Endometrial microvascular endothelial cells (primary cell): ENCODE measurements around the gene BMP6. TPM values are rescaled to one million over a fixed set of nuclear protein-coding genes. Genes with fewer than 3 reads are reported as not detected.

Source experiments
- in situ Hi-C: cut with HindIII; loops from 2 replicates; pipeline ENCODE4 v1.10.0; 2017; ENCODE audit warnings: low sequenced_read_pairs, low pct_unique_long_range_greater_than_20kb; ENCODE audit errors: inconsistent ontology term
- total RNA-seq: library from RNA; depleted of rRNA; stranded (reverse); fragments of >200 nt; gene quantifications from one replicate; pipeline ENCODE4 v1.2.3, GENCODE V29; 2015; ENCODE audit errors: inconsistent ontology term

The BMP6 gene
- total RNA-seq, 1 donor from 2014 or later = 66.6 TPM

- in situ Hi-C loops = no loop called here
Measured at GRCh38 chr6:7706269-7706668, 19.6 kb upstream of the BMP6 start.

- in situ Hi-C loops = no loop called here
Measured at GRCh38 chr6:7707787-7708186, 18.1 kb upstream of the BMP6 start.

- in situ Hi-C loops = no loop called here
Measured at GRCh38 chr6:7719364-7719850, 6.5 kb upstream of the BMP6 start.

- in situ Hi-C loops = loop anchor here (10.0 kb wide), 1 partner anchor 284 kb away; no protein-coding TSS in a partner anchor
Measured at GRCh38 chr6:7720346-7720745, 5.6 kb upstream of the BMP6 start.

GRCh38 chr6:7721649-7722048, 4.2 kb upstream of the BMP6 start:
- in situ Hi-C loops = loop anchor here (10.0 kb wide), 1 partner anchor 283 kb away; no protein-coding TSS in a partner anchor

DNA sequence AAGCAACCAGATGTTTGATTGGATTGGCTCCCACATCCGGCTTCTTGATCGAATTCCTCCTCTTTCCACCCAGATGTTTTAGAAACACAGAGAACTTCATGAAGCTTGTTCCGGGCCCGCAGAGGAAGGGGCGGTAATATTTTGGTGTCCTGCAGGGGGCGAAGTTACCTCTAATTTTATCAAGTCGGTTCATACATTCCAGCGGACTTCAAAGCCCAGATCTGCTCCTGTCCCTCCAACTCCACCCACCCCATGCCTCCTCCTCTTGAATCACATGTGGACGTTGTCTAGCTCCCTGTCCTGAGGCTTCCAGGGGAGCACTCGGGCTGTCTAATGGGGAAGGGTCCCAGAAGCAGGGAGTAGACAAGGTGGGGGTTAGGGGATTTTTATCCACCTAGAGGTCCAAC, 2.9 kb upstream of the BMP6 start:
- in situ Hi-C loops = loop anchor here (10.0 kb wide), 1 partner anchor 282 kb away; no protein-coding TSS in a partner anchor

DNA sequence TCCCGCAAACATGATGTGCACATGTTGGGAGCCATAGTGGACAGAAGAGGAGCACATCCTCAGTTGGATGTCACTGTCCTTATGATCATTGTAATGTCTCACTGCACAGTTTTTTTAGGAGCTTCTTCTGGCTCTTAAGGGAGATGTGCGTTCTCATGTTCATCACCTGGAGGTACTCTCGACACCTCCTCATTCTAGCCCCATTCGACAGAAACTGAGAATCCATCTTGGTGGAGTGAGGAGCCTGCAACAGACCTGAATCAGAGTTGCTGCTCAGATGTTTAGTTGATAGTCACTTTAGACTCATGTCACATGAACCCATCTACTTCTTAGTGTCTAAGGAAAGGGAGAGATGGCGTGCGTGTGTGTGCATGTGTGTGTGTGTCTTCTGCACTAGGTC, 2.3 kb upstream of the BMP6 start:
- in situ Hi-C loops = loop anchor here (10.0 kb wide), 1 partner anchor 281 kb away; no protein-coding TSS in a partner anchor

GRCh38 chr6:7725412-7725811, 487 bp upstream of the BMP6 start:
- in situ Hi-C loops = loop anchor here (10.0 kb wide), 1 partner anchor 279 kb away; no protein-coding TSS in a partner anchor

GRCh38 chr6:7726416-7727085, 652 bp downstream of the BMP6 start:
- in situ Hi-C loops = loop anchor here (10.0 kb wide), 1 partner anchor 278 kb away; no protein-coding TSS in a partner anchor

GRCh38 chr6:7727086-7727945, 1.4 kb downstream of the BMP6 start:
- in situ Hi-C loops = loop anchor here (10.0 kb wide), 1 partner anchor 277 kb away; no protein-coding TSS in a partner anchor

- in situ Hi-C loops = loop anchor here (10.0 kb wide), 1 partner anchor 277 kb away; no protein-coding TSS in a partner anchor
Measured at GRCh38 chr6:7727946-7728854, 2.3 kb downstream of the BMP6 start.

- in situ Hi-C loops = loop anchor here (10.0 kb wide), 1 partner anchor 276 kb away; no protein-coding TSS in a partner anchor
Measured at GRCh38 chr6:7728855-7729590, 3.1 kb downstream of the BMP6 start.

DNA sequence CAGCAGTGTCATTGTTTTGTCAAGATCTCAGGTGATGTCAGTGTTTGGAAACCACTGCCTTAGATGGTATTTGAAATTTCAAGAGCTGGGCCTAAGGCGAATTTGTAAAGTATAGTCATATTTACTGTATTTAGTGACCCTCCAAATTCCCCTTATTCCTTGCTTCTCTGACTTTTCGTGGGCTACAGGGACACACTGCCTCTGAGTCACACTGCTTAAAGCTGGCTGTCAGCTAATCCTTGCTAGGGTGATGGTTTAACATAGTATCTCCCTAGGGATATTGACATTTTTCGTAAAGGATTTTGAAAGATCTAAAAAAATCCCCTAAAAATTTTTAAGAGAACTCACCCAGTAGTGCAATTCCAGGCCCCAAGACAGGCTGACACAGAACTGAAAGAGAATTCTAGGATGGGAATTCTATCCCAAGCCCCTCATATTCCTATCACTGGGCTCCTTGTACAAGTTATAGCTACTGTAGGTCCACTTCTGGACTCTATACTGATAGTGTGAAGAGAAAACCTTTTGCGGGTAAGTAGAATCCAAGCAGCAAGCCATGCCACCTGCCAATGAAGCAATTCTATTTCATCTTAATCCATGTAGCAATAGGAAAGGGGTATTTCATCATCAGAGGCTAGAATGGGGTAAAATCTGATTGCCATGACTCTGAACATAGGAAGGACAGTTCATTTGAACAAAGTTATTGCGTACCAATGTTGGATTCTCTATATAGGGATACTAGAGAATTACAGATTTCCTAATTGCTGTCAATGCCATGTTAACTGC, 4.3 kb downstream of the BMP6 start:
- in situ Hi-C loops = no loop called here

DNA sequence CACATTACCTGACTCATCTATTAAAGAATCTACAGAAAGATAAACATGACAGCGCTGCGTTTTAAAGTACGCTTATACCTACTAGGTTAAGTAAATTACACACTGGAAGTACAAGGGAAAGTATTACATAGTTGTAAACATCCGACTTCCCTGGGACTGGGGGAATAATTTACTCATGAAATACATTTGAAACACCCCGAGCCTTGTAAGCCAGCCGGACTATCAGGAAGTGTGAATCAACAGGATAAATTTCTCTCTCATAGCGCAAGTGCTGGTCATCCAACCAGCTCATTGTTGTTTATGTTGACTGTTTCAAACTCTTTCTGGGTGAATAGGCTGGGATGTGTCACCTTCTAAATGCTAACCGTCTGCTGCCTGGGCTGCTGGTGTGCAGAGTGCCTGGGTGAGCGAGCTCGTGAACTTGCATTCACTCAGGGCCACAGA, 4.9 kb downstream of the BMP6 start:
- in situ Hi-C loops = no loop called here

GRCh38 chr6:7731294-7731693, 5.4 kb downstream of the BMP6 start:
- in situ Hi-C loops = no loop called here

GRCh38 chr6:7732228-7732627, 6.3 kb downstream of the BMP6 start:
- in situ Hi-C loops = no loop called here

DNA sequence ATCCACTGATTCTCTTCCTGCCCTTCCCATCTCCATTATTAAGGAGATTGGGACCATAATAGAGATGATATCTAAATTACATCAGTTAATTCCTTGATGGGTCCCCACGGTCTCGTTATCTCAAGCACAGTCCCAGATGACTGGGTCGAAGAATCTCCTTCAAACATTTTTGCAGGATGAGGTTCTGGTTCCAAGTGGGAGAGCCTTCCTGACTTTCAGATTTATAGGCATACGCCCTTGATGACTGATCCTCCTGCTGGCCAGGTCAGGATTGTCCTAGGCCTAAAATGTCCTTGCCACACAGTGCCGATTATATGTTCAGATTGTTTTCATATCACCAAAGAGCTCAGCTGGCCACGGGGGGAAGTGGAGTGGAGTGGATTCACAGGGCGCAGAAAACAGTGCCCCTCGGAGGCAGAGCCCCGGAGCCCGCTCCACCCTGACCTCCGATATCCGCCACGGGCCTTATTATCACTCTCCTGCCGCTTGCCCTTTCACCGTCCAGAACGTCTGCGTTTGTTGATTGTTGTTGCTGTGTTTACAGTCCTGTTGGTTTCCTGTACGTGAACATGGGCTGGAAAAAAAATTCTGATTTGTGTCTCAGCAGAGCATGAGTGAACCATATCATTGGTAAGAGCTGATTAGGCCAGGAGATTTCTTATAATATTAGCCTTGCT, 8.9 kb downstream of the BMP6 start:
- in situ Hi-C loops = no loop called here
